ENCODE data around the gene HLA-DOB. TPM values are rescaled to one million over a fixed set of nuclear protein-coding genes. Genes with fewer than 3 reads are reported as not detected.
"Not testable (repeated sequence)": the region's sequence is repeated elsewhere in the genome, so short reads cannot be mapped to it uniquely, and the experiment has no call there.

The HLA-DOB gene
- total RNA-seq, 4 donors from 2014 or later: 0.28 to 0.82 TPM; not detected in 2

GRCh38 chr6:32814145-32814544 is 2.7 kb downstream of the HLA-DOB start:
- TF ChIP-seq POLR2A (IDR thresholded peaks at IDR 0.05) (no peak), CTCF (IDR thresholded peaks at IDR 0.05) (no peak)
- H3K4me3 ChIP-seq: no peak overlapping the region
- H3K36me3 ChIP-seq: no peaks in the 10 kb centered on the region
- H3K4me1 ChIP-seq: no peaks in the 10 kb centered on the region
- intact Hi-C loops (cut with DNase I; ENCODE audit: low total_unique reads): no loop called here
- no peak overlapping the region for H3K27ac ChIP-seq
- H3K27me3 ChIP-seq: no peaks in the 10 kb centered on the region
- no peak for DNase-seq
- H3K9me3 ChIP-seq: no peaks in the 10 kb centered on the region

GRCh38 chr6:32809171-32809570 is 7.6 kb downstream of the HLA-DOB start:
- Histone ChIP-seq H3K27me3 (no peaks in the 10 kb centered on the region), H3K4me1 (no peaks in the 10 kb centered on the region), H3K27ac (no peak overlapping the region), H3K4me3 (no peak overlapping the region), H3K36me3 (no peaks in the 10 kb centered on the region), H3K9me3 (no peaks in the 10 kb centered on the region)
- TF ChIP-seq CTCF (IDR thresholded peaks at IDR 0.05): no peak
- no peak for TF ChIP-seq POLR2A (IDR thresholded peaks at IDR 0.05)
- intact Hi-C loops (cut with DNase I; ENCODE audit: low total_unique reads): no loop called here
- DNase-seq: no peak

GRCh38 chr6:32807020-32807580 is 9.7 kb downstream of the HLA-DOB start:
- intact Hi-C loops (cut with DNase I; ENCODE audit: low total_unique reads): no loop called here
- Histone ChIP-seq H3K27ac (no peak overlapping the region), H3K4me3 (no peak overlapping the region), H3K27me3 (no peaks in the 10 kb centered on the region), H3K4me1 (no peaks in the 10 kb centered on the region), H3K9me3 (no peaks in the 10 kb centered on the region), H3K36me3 (no peaks in the 10 kb centered on the region)
- DNase-seq: no peak
- TF ChIP-seq POLR2A (IDR thresholded peaks at IDR 0.05) (no peak), CTCF (IDR thresholded peaks at IDR 0.05) (no peak)

- H3K27ac ChIP-seq; H3K36me3 ChIP-seq; H3K4me3 ChIP-seq; intact Hi-C loops (cut with DNase I; ENCODE audit: low total_unique reads); H3K4me1 ChIP-seq; H3K27me3 ChIP-seq; DNase-seq; H3K9me3 ChIP-seq: not testable (repeated sequence)
Measured at GRCh38 chr6:32805404-32805803, 11.4 kb downstream of the HLA-DOB start.

GRCh38 chr6:32803416-32803815 is 13.4 kb downstream of the HLA-DOB start:
- no peak for DNase-seq
- intact Hi-C loops (cut with DNase I; ENCODE audit: low total_unique reads): no loop called here
- TF ChIP-seq POLR2A (IDR thresholded peaks at IDR 0.05) (no peak), CTCF (IDR thresholded peaks at IDR 0.05) (no peak)
- H3K4me1 ChIP-seq: no peaks in the 10 kb centered on the region
- H3K4me3 ChIP-seq: no peak overlapping the region
- H3K9me3 ChIP-seq: no peaks in the 10 kb centered on the region
- no peaks in the 10 kb centered on the region for H3K27me3 ChIP-seq
- no peak overlapping the region for H3K27ac ChIP-seq
- H3K36me3 ChIP-seq: no peaks in the 10 kb centered on the region

GRCh38 chr6:32799740-32800139 is 17.1 kb downstream of the HLA-DOB start:
- no peaks in the 10 kb centered on the region for H3K27me3 ChIP-seq
- no peaks in the 10 kb centered on the region for H3K4me1 ChIP-seq
- no peaks in the 10 kb centered on the region for H3K36me3 ChIP-seq
- DNase-seq: no peak
- TF ChIP-seq POLR2A (IDR thresholded peaks at IDR 0.05) (no peak), CTCF (IDR thresholded peaks at IDR 0.05) (no peak)
- intact Hi-C loops (cut with DNase I; ENCODE audit: low total_unique reads): loop anchor here (10.0 kb wide), 1 partner anchor 385 kb away; no protein-coding TSS in a partner anchor
- no peaks in the 10 kb centered on the region for H3K9me3 ChIP-seq
- H3K4me3 ChIP-seq: no peak overlapping the region
- no peak overlapping the region for H3K27ac ChIP-seq

Measured in uterus (tissue), 4 donors.